Keratinocyte (primary cell): ENCODE data around the gene ZNF440. TPM values are rescaled to one million over a fixed set of nuclear protein-coding genes. Genes with fewer than 3 reads are reported as not detected.
"Not testable (repeated sequence)": the region's sequence is repeated elsewhere in the genome, so short reads cannot be mapped to it uniquely, and the experiment has no call there.

Experiments
- DNase-seq: peaks from one replicate; pipeline ENCODE4 v3.0.0-alpha.2; 2011; ENCODE audit warnings: low read depth, missing footprints, low spot score
- FAIRE-seq: peaks from 2 replicates; lab custom pipeline; 2011; peaks lifted over from hg19 to GRCh38; lab: Jason Lieb, UNC
- H2AFZ ChIP-seq: 2 replicates; pipeline ENCODE4 v1.6.0; 2012; ENCODE audit warnings: low read length, control low read depth, inconsistent platforms; ENCODE audit not compliant: control insufficient read depth
- H3K27ac ChIP-seq: 2 replicates; pipeline ENCODE4 v1.5.1; 2011; ENCODE audit warnings: low read length; ENCODE audit not compliant: control insufficient read depth, insufficient read depth
- H3K27me3 ChIP-seq: 3 replicates; pipeline ENCODE4 v1.6.0; 2011; ENCODE audit warnings: low read length; ENCODE audit not compliant: control insufficient read depth, insufficient read depth; ENCODE audit errors: extremely low read depth
- H3K36me3 ChIP-seq, 2 experiments: 2 replicates in 1 of 2; 3 replicates in 1 of 2; pipeline ENCODE4 v1.5.1; 2011; ENCODE audit warnings: low read length in 2 of 2, mild to moderate bottlenecking in 1 of 2; ENCODE audit not compliant: control insufficient read depth in 2 of 2, insufficient read depth in 2 of 2; ENCODE audit errors: extremely low read depth in 1 of 2
- H3K4me1 ChIP-seq: 3 replicates; pipeline ENCODE4 v1.5.1; 2011; ENCODE audit warnings: low read length; ENCODE audit not compliant: control insufficient read depth, insufficient read depth; ENCODE audit errors: extremely low read depth
- H3K4me2 ChIP-seq: 3 replicates; pipeline ENCODE4 v1.6.0; 2011; ENCODE audit warnings: low read depth, low read length; ENCODE audit not compliant: control insufficient read depth, insufficient read depth; ENCODE audit errors: extremely low read depth
- H3K4me3 ChIP-seq, 3 experiments: fragments of 200-600 bp in 1 of 3; sonication (generic) in 1 of 3; 2 replicates in 2 of 3; 3 replicates in 1 of 3; pipeline ENCODE4 v1.5.1; 2011 to 2016; ENCODE audit warnings: low read length in 3 of 3, mild to moderate bottlenecking in 3 of 3, control low read depth in 2 of 3, inconsistent platforms in 1 of 3, low read depth in 1 of 3, mixed read lengths in 1 of 3, mixed run types in 1 of 3, moderate library complexity in 1 of 3; ENCODE audit not compliant: control insufficient read depth in 2 of 3, insufficient read depth in 2 of 3; ENCODE audit errors: extremely low read depth in 1 of 3
- H3K79me2 ChIP-seq: 2 replicates; pipeline ENCODE4 v1.6.0; 2012; ENCODE audit warnings: low read length; ENCODE audit not compliant: control insufficient read depth, insufficient read depth
- H3K9ac ChIP-seq: 3 replicates; pipeline ENCODE4 v1.6.0; 2011; ENCODE audit warnings: low read length; ENCODE audit not compliant: control insufficient read depth, insufficient read depth; ENCODE audit errors: extremely low read depth
- H3K9me1 ChIP-seq: 3 replicates; pipeline ENCODE4 v1.6.0; 2011; ENCODE audit warnings: low read length; ENCODE audit not compliant: control insufficient read depth, insufficient read depth; ENCODE audit errors: extremely low read depth
- H3K9me3 ChIP-seq: 2 replicates; pipeline ENCODE4 v1.5.1; 2012; ENCODE audit warnings: low read depth, low read length; ENCODE audit not compliant: control insufficient read depth
- H4K20me1 ChIP-seq: 3 replicates; pipeline ENCODE4 v1.6.0; 2011; ENCODE audit warnings: low read length; ENCODE audit not compliant: control insufficient read depth, insufficient read depth; ENCODE audit errors: extremely low read depth
- EZH2 ChIP-seq: IDR thresholded peaks from one replicate; pipeline ENCODE4 v1.6.1; 2012; ENCODE audit warnings: inconsistent platforms, mild to moderate bottlenecking, low read length, moderate library complexity
- dilution Hi-C: fragments of 300-500 bp; cut with MboI; formaldehyde crosslinking; loops from one replicate; pipeline ENCODE4 v1.7.0; 2020; ENCODE audit warnings: low sequenced_read_pairs; ENCODE audit not compliant: extremely low pct_ligation_motif_present
- polyA plus RNA-seq, 5 experiments: library from polyadenylated mRNA; depleted of rRNA in 3 of 5; stranded (reverse) in 3 of 5; stranded (forward) in 1 of 5; unstranded in 1 of 5; fragments of >200 nt; gene quantifications; 1 replicate in 1 of 5; 2 replicates in 3 of 5; 3 replicates in 1 of 5; pipeline versions ENCODE4 v1.2.1 to v1.2.3, GENCODE V29; 2011 to 2012; ENCODE audit warnings: missing spikeins in 2 of 5, low read depth in 1 of 5, low replicate concordance in 1 of 5
- TF ChIP-seq, protein P1 (sequence below), 3 experiments: IDR thresholded peaks in 1 of 3; conservative IDR thresholded peaks in 1 of 3; optimal IDR thresholded peaks in 1 of 3; 2 replicates in 2 of 3; 3 replicates in 1 of 3; pipeline versions ENCODE3 to v1.5.1; 2011; ENCODE audit warnings: low read length in 3 of 3, mild to moderate bottlenecking in 3 of 3, moderate library complexity in 2 of 3, control low read depth in 1 of 3, inconsistent platforms in 1 of 3; ENCODE audit not compliant: insufficient read depth in 2 of 3; ENCODE audit errors: extremely low read depth in 1 of 3

ZNF440 gene
- polyA plus RNA-seq, 1 donor (not counting 4 experiments of a cell fraction or from before 2014, with no cell fraction given) = 10.7 TPM

DNA sequence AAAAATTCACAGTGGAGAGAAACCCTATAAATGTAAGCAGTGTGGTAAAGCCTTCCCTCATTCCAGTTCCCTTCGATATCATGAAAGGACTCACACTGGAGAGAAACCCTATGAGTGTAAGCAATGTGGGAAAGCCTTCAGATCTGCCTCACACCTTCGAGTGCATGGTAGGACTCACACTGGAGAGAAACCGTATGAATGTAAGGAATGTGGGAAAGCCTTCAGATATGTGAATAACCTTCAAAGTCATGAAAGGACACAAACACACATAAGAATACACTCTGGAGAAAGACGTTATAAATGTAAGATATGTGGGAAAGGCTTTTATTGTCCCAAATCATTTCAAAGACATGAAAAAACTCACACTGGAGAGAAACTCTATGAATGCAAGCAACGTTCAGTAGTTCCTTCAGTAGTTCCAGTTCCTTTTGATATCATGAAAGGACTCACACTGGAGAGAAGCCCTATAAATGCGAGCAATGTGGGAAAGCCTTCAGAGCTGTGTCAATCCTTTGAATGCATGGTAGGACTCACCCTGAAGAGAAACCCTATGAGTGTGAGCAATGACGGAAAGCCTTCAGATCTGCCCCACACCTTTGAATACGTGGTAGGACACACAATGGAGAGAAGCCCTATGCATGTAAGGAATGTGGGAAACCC lies 18.3 kb downstream of the ZNF440 start:
- H3K9me1 ChIP-seq = no peaks in the 10 kb centered on the region
- H3K36me3 ChIP-seq = peaks cover 12 to 17% of the 10 kb centered on the region in 2 experiments
- H3K27ac ChIP-seq = no peak overlapping the region
- no peak for DNase-seq
- H4K20me1 ChIP-seq = no peaks in the 10 kb centered on the region
- dilution Hi-C loops = no loop called here
- no peaks in the 10 kb centered on the region for H3K27me3 ChIP-seq
- H3K9ac ChIP-seq = no peak overlapping the region
- H3K4me2 ChIP-seq = no peak overlapping the region
- peaks cover 10% of the 10 kb centered on the region for H3K79me2 ChIP-seq
- H3K4me1 ChIP-seq = no peaks in the 10 kb centered on the region
- no peak overlapping the region for H3K4me3 ChIP-seq
- no peak for FAIRE-seq
- peaks cover 36% of the 10 kb centered on the region for H3K9me3 ChIP-seq
- no peak overlapping the region for H2AFZ ChIP-seq
- TF ChIP-seq EZH2 = no peak
- TF ChIP-seq, protein P1, sequence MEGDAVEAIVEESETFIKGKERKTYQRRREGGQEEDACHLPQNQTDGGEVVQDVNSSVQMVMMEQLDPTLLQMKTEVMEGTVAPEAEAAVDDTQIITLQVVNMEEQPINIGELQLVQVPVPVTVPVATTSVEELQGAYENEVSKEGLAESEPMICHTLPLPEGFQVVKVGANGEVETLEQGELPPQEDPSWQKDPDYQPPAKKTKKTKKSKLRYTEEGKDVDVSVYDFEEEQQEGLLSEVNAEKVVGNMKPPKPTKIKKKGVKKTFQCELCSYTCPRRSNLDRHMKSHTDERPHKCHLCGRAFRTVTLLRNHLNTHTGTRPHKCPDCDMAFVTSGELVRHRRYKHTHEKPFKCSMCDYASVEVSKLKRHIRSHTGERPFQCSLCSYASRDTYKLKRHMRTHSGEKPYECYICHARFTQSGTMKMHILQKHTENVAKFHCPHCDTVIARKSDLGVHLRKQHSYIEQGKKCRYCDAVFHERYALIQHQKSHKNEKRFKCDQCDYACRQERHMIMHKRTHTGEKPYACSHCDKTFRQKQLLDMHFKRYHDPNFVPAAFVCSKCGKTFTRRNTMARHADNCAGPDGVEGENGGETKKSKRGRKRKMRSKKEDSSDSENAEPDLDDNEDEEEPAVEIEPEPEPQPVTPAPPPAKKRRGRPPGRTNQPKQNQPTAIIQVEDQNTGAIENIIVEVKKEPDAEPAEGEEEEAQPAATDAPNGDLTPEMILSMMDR (optimal IDR thresholded peaks at IDR 0.05 in 1 of 3, IDR thresholded peaks at IDR 0.05 in 1 of 3, conservative IDR thresholded peaks at IDR 0.05 in 1 of 3; ENCODE audit: extremely low read depth in 1 of 3, insufficient read depth in 2 of 3, low read length in 3 of 3) = no peak

DNA sequence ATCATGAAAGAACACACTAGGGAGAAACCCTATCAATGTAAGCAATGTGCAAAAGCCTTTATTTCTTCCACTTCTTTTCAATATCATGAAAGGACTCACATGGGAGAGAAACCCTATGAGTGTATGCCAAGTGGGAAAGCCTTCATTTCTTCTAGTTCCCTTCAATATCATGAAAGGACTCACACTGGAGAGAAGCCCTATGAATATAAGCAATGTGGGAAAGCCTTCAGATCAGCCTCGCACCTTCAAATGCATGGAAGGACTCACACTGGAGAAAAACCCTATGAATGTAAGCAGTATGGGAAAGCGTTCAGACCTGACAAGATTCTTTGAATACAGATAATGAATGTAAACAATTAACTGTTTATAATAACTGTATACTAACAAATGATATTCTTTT lies 19.5 kb downstream of the ZNF440 start:
- dilution Hi-C loops = no loop called here
- no peak overlapping the region for H3K9ac ChIP-seq
- no peak overlapping the region for H3K4me3 ChIP-seq
- no peaks in the 10 kb centered on the region for H3K4me1 ChIP-seq
- no peak for FAIRE-seq
- H3K27ac ChIP-seq = no peak overlapping the region
- no peaks in the 10 kb centered on the region for H3K9me1 ChIP-seq
- no peak for TF ChIP-seq EZH2
- TF ChIP-seq, protein P1 (optimal IDR thresholded peaks at IDR 0.05 in 1 of 3, IDR thresholded peaks at IDR 0.05 in 1 of 3, conservative IDR thresholded peaks at IDR 0.05 in 1 of 3; ENCODE audit: extremely low read depth in 1 of 3, insufficient read depth in 2 of 3, low read length in 3 of 3) = no peak
- H3K36me3 ChIP-seq = peaks cover 12 to 17% of the 10 kb centered on the region in 2 experiments
- H3K9me3 ChIP-seq = peaks cover 36% of the 10 kb centered on the region
- H2AFZ ChIP-seq = no peak overlapping the region
- no peaks in the 10 kb centered on the region for H4K20me1 ChIP-seq
- H3K27me3 ChIP-seq = no peaks in the 10 kb centered on the region
- H3K79me2 ChIP-seq = peaks cover 4% of the 10 kb centered on the region
- no peak overlapping the region for H3K4me2 ChIP-seq
- DNase-seq = no peak

DNA sequence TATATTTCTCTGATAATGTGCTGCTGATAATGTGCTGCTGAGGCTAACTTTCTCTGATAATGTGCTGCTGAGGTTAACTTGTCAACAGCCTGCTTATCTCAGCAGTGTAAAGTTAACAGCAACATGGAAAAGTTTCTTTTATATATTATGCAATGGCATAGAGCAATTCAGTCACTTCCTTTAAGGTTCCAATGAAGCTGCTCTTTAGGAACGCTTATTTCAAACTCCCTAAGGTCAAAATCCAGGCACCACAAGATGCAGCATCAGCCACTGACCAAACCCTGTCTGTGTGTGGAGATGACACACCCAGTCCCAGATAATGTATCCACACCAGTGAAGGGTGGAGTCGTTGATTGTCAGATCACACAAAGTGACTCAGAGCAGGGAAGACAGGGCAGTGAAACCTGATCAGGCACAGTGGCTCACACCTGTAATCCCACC lies 21.6 kb downstream of the ZNF440 start:
- H2AFZ ChIP-seq, H3K79me2 ChIP-seq, H3K9me1 ChIP-seq, H3K27ac ChIP-seq, H3K4me2 ChIP-seq, DNase-seq, FAIRE-seq, H3K4me1 ChIP-seq, H3K4me3 ChIP-seq, dilution Hi-C loops, H3K9ac ChIP-seq, H3K27me3 ChIP-seq, H4K20me1 ChIP-seq: not testable (repeated sequence)
- Histone ChIP-seq H3K9me3 (peaks cover 30% of the 10 kb centered on the region), H3K36me3 (peaks cover 9 to 15% of the 10 kb centered on the region in 2 experiments)
